ENCODE results near the gene B3GALT5. TPM values are rescaled to one million over a fixed set of nuclear protein-coding genes. Genes with fewer than 3 reads are reported as not detected.

B3GALT5 gene
- total and polyA plus RNA-seq, 4 experiments from 2014 or later = not detected

- no peaks in the 10 kb centered on the region for H3K36me3 Mint-ChIP-seq
- no peaks in the 10 kb centered on the region for H3K4me1 Mint-ChIP-seq
- intact Hi-C loops (cut with micrococcal nuclease) = no loop called here
- DNase-seq = no peak
- H3K27ac Mint-ChIP-seq = no peak overlapping the region
- H3K4me1 ChIP-seq (ENCODE audit: insufficient read depth, low read length) = no peaks in the 10 kb centered on the region
- H3K4me3 ChIP-seq (ENCODE audit: low read length in 2 of 2) = no peak overlapping the region
- H3K9me3 ChIP-seq (ENCODE audit: control insufficient read depth in 1 of 2, low read length in 2 of 2) = no peaks in the 10 kb centered on the region
- ChIA-PET POLR2A (ENCODE audit: partially characterized antibody) (no interaction called here), CTCF (ENCODE audit: partially characterized antibody) (no interaction called here)
- H3K36me3 ChIP-seq (ENCODE audit: insufficient read depth, low read length) = no peaks in the 10 kb centered on the region
- H3K27me3 ChIP-seq (ENCODE audit: insufficient read depth, low read length) = no peaks in the 10 kb centered on the region
- peaks cover 0 to 2% of the 10 kb centered on the region in 2 donors for H3K27me3 Mint-ChIP-seq
- no peak overlapping the region for H3K27ac ChIP-seq (ENCODE audit: low read depth, low read length)
- H3K9me3 Mint-ChIP-seq = peaks cover 0 to 17% (median 13%) of the 10 kb centered on the region in 8 donors
- no peak overlapping the region for H3K4me3 Mint-ChIP-seq
Observed at GRCh38 chr21:39705849-39706248, 93.1 kb downstream of the B3GALT5 start.

GRCh38 chr21:39707316-39707715 lies 94.6 kb downstream of the B3GALT5 start:
- Histone ChIP-seq H3K4me1 (ENCODE audit: insufficient read depth, low read length) (no peaks in the 10 kb centered on the region), H3K9me3 (ENCODE audit: control insufficient read depth in 1 of 2, low read length in 2 of 2) (no peaks in the 10 kb centered on the region), H3K4me3 (ENCODE audit: low read length in 2 of 2) (no peak overlapping the region), H3K36me3 (ENCODE audit: insufficient read depth, low read length) (no peaks in the 10 kb centered on the region), H3K27me3 (ENCODE audit: insufficient read depth, low read length) (no peaks in the 10 kb centered on the region), H3K27ac (ENCODE audit: low read depth, low read length) (no peak overlapping the region)
- CTCF ChIA-PET (ENCODE audit: partially characterized antibody) = interaction anchor here (0.8 kb wide), 1 partner anchor 9 kb away, joined by 5 read pairs; no protein-coding TSS in a partner anchor
- intact Hi-C loops (cut with micrococcal nuclease) = no loop called here
- peaks cover 0 to 17% (median 13%) of the 10 kb centered on the region in 8 donors for H3K9me3 Mint-ChIP-seq
- POLR2A ChIA-PET (ENCODE audit: partially characterized antibody) = no interaction called here
- no peak for DNase-seq
- no peak overlapping the region for H3K4me3 Mint-ChIP-seq
- no peak overlapping the region for H3K27ac Mint-ChIP-seq
- peaks cover 0 to 2% of the 10 kb centered on the region in 2 donors for H3K27me3 Mint-ChIP-seq
- H3K36me3 Mint-ChIP-seq = no peaks in the 10 kb centered on the region
- H3K4me1 Mint-ChIP-seq = no peaks in the 10 kb centered on the region

DNA sequence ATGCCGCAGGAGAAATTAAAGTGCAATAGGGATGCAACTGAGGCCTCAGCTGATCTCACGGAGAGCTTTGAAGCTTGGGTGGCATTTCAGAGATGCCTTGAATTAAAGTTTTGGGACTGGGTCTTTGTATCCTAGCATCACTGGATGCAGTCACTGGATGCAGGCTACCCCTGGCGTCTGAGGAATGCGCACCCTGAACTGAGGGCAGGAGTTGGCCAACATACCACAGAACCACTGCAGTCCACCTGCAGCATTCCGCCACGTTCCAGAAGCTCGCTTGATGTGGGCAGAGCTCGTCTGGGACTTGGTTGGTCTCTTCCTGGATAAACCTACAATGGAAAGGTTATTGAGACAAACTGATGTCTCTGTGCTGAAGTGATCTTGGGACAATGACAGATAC lies 98.1 kb downstream of the B3GALT5 start:
- Mint-ChIP-seq H3K4me1 (no peaks in the 10 kb centered on the region), H3K27ac (no peak overlapping the region), H3K9me3 (peaks cover 0 to 2% (median 0%) of the 10 kb centered on the region in 8 donors), H3K4me3 (no peak overlapping the region), H3K36me3 (no peaks in the 10 kb centered on the region), H3K27me3 (peaks cover 0 to 4% of the 10 kb centered on the region in 2 donors)
- intact Hi-C loops (cut with micrococcal nuclease) = no loop called here
- ChIA-PET POLR2A (ENCODE audit: partially characterized antibody) (no interaction called here), CTCF (ENCODE audit: partially characterized antibody) (no interaction called here)
- H3K27me3 ChIP-seq (ENCODE audit: insufficient read depth, low read length) = no peaks in the 10 kb centered on the region
- no peak for DNase-seq
- no peaks in the 10 kb centered on the region for H3K36me3 ChIP-seq (ENCODE audit: insufficient read depth, low read length)
- no peak overlapping the region for H3K27ac ChIP-seq (ENCODE audit: low read depth, low read length)
- H3K9me3 ChIP-seq (ENCODE audit: control insufficient read depth in 1 of 2, low read length in 2 of 2) = no peaks in the 10 kb centered on the region
- no peak overlapping the region for H3K4me3 ChIP-seq (ENCODE audit: low read length in 2 of 2)
- H3K4me1 ChIP-seq (ENCODE audit: insufficient read depth, low read length) = no peaks in the 10 kb centered on the region

DNA sequence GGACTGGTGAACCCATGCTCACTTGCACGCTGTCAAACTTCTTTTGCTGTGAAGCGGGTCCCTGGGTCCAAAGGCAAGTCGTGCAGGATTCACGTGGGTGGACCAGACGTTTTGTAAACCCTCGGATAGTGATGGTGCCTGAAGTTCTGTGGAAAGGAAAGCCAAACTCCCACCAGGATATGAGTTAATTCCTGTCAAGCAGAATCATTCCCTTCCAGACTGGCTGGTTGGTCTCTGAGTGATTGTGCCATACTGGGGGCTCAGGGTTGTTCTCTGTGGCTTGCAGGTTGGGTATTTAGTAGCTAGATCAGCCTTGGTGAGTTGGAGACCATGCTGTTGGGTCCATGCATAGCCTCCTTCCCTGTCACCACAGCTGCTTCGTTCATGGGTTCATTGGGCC lies 99.5 kb downstream of the B3GALT5 start:
- H3K9me3 Mint-ChIP-seq = peaks cover 0 to 2% (median 0%) of the 10 kb centered on the region in 8 donors
- intact Hi-C loops (cut with micrococcal nuclease) = no loop called here
- H3K36me3 Mint-ChIP-seq = no peaks in the 10 kb centered on the region
- ChIA-PET CTCF (ENCODE audit: partially characterized antibody) (no interaction called here), POLR2A (ENCODE audit: partially characterized antibody) (no interaction called here)
- H3K4me3 ChIP-seq (ENCODE audit: low read length in 2 of 2) = no peak overlapping the region
- H3K4me1 ChIP-seq (ENCODE audit: insufficient read depth, low read length) = no peaks in the 10 kb centered on the region
- H3K4me1 Mint-ChIP-seq = no peaks in the 10 kb centered on the region
- peaks cover 0 to 4% of the 10 kb centered on the region in 2 donors for H3K27me3 Mint-ChIP-seq
- no peak for DNase-seq
- no peaks in the 10 kb centered on the region for H3K36me3 ChIP-seq (ENCODE audit: insufficient read depth, low read length)
- no peaks in the 10 kb centered on the region for H3K27me3 ChIP-seq (ENCODE audit: insufficient read depth, low read length)
- H3K27ac Mint-ChIP-seq = no peak overlapping the region
- H3K4me3 Mint-ChIP-seq = no peak overlapping the region
- H3K27ac ChIP-seq (ENCODE audit: low read depth, low read length) = no peak overlapping the region
- H3K9me3 ChIP-seq (ENCODE audit: control insufficient read depth in 1 of 2, low read length in 2 of 2) = no peaks in the 10 kb centered on the region

DNA sequence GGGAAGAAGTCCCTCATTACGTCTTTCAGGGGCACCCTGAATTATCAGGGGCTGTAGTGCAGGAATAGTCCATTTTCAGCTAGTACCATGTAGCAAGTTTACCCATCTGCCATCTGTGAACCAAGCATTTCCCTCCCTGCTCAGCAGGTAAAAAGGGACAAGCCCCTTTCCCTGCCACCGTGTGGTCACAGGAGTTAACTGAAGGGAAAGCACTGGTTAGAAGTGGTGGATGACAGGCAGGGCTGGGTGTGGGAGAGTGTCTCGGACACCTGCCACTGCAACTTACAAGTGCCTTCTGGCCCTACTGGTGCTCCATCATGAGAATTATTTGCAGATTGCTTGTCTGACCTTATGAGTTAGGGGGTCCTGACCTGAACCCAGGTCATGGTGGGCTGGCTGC lies 100.2 kb downstream of the B3GALT5 start:
- POLR2A ChIA-PET (ENCODE audit: partially characterized antibody) = no interaction called here
- intact Hi-C loops (cut with micrococcal nuclease) = no loop called here
- Histone ChIP-seq H3K36me3 (ENCODE audit: insufficient read depth, low read length) (no peaks in the 10 kb centered on the region), H3K9me3 (ENCODE audit: control insufficient read depth in 1 of 2, low read length in 2 of 2) (no peaks in the 10 kb centered on the region), H3K4me1 (ENCODE audit: insufficient read depth, low read length) (no peaks in the 10 kb centered on the region), H3K27ac (ENCODE audit: low read depth, low read length) (no peak overlapping the region), H3K4me3 (ENCODE audit: low read length in 2 of 2) (no peak overlapping the region), H3K27me3 (ENCODE audit: insufficient read depth, low read length) (no peaks in the 10 kb centered on the region)
- Mint-ChIP-seq H3K9me3 (peaks cover 0 to 2% (median 0%) of the 10 kb centered on the region in 8 donors), H3K36me3 (no peaks in the 10 kb centered on the region), H3K4me1 (no peaks in the 10 kb centered on the region), H3K4me3 (no peak overlapping the region), H3K27ac (no peak overlapping the region), H3K27me3 (peaks cover 2% of the 10 kb centered on the region in 2 donors)
- CTCF ChIA-PET (ENCODE audit: partially characterized antibody) = no interaction called here
- DNase-seq = no peak

GRCh38 chr21:39713905-39714304 lies 101.2 kb downstream of the B3GALT5 start:
- peaks cover 2 to 3% of the 10 kb centered on the region in 2 donors for H3K27me3 Mint-ChIP-seq
- H3K4me1 ChIP-seq (ENCODE audit: insufficient read depth, low read length) = no peaks in the 10 kb centered on the region
- no peak overlapping the region for H3K4me3 ChIP-seq (ENCODE audit: low read length in 2 of 2)
- H3K27ac Mint-ChIP-seq = no peak overlapping the region
- no peaks in the 10 kb centered on the region for H3K36me3 Mint-ChIP-seq
- DNase-seq = no peak
- H3K27me3 ChIP-seq (ENCODE audit: insufficient read depth, low read length) = no peaks in the 10 kb centered on the region
- intact Hi-C loops (cut with micrococcal nuclease) = no loop called here
- POLR2A ChIA-PET (ENCODE audit: partially characterized antibody) = no interaction called here
- no peaks in the 10 kb centered on the region for H3K36me3 ChIP-seq (ENCODE audit: insufficient read depth, low read length)
- no peak overlapping the region for H3K27ac ChIP-seq (ENCODE audit: low read depth, low read length)
- no peaks in the 10 kb centered on the region for H3K4me1 Mint-ChIP-seq
- no peak overlapping the region for H3K4me3 Mint-ChIP-seq
- CTCF ChIA-PET (ENCODE audit: partially characterized antibody) = no interaction called here
- no peaks in the 10 kb centered on the region for H3K9me3 ChIP-seq (ENCODE audit: control insufficient read depth in 1 of 2, low read length in 2 of 2)
- peaks cover 0 to 2% (median 0%) of the 10 kb centered on the region in 8 donors for H3K9me3 Mint-ChIP-seq

- no peaks in the 10 kb centered on the region for H3K27me3 ChIP-seq (ENCODE audit: insufficient read depth, low read length)
- no peaks in the 10 kb centered on the region for H3K4me1 ChIP-seq (ENCODE audit: insufficient read depth, low read length)
- ChIA-PET CTCF (ENCODE audit: partially characterized antibody) (no interaction called here), POLR2A (ENCODE audit: partially characterized antibody) (no interaction called here)
- no peaks in the 10 kb centered on the region for H3K9me3 ChIP-seq (ENCODE audit: control insufficient read depth in 1 of 2, low read length in 2 of 2)
- H3K36me3 ChIP-seq (ENCODE audit: insufficient read depth, low read length) = no peaks in the 10 kb centered on the region
- no peak overlapping the region for H3K4me3 ChIP-seq (ENCODE audit: low read length in 2 of 2)
- Mint-ChIP-seq H3K36me3 (no peaks in the 10 kb centered on the region), H3K27ac (no peak overlapping the region), H3K9me3 (peaks cover 0 to under 1% (median 0%) of the 10 kb centered on the region in 8 donors), H3K4me3 (no peak overlapping the region), H3K4me1 (no peaks in the 10 kb centered on the region), H3K27me3 (peaks cover 3% of the 10 kb centered on the region in 2 donors)
- no peak overlapping the region for H3K27ac ChIP-seq (ENCODE audit: low read depth, low read length)
- intact Hi-C loops (cut with micrococcal nuclease) = no loop called here
- DNase-seq = no peak
Observed at GRCh38 chr21:39714331-39714730, 101.6 kb downstream of the B3GALT5 start.
